KMS-11 (cell line): ENCODE data around the gene PRPSAP1.

ENCODE experiments used
- H2AFZ ChIP-seq: fragments of 200-600 bp; sonication (generic); 2 replicates; pipeline ENCODE4 v1.6.1; 2016; ENCODE audit warnings: antibody characterized with exemption, mixed run types, low read depth
- H3K27ac ChIP-seq: fragments of 200-600 bp; sonication (generic); 2 replicates; pipeline ENCODE4 v1.6.1; 2016; ENCODE audit warnings: mild to moderate bottlenecking, mixed run types
- H3K27me3 ChIP-seq: fragments of 200-600 bp; sonication (generic); 2 replicates; pipeline ENCODE4 v1.6.1; 2017; ENCODE audit warnings: mild to moderate bottlenecking, low read depth, mixed run types, moderate library complexity; ENCODE audit not compliant: insufficient read depth
- H3K36me3 ChIP-seq: fragments of 200-600 bp; sonication (generic); 2 replicates; pipeline ENCODE4 v1.6.1; 2017; ENCODE audit warnings: mild to moderate bottlenecking, mixed run types; ENCODE audit not compliant: insufficient read depth
- H3K4me1 ChIP-seq: fragments of 200-600 bp; sonication (generic); 2 replicates; pipeline ENCODE4 v1.6.1; 2016; ENCODE audit warnings: mild to moderate bottlenecking, low read depth, mixed run types; ENCODE audit not compliant: poor library complexity, severe bottlenecking
- H3K4me2 ChIP-seq: fragments of 200-600 bp; sonication (generic); 2 replicates; pipeline ENCODE4 v1.7.0; 2016; ENCODE audit warnings: mild to moderate bottlenecking, mixed run types
- H3K4me3 ChIP-seq: fragments of 200-600 bp; sonication (generic); IDR thresholded peaks from 2 replicates; pipeline ENCODE4 v1.6.1; 2017; ENCODE audit warnings: low read depth, low read length, mixed read lengths; ENCODE audit not compliant: insufficient read depth
- H3K79me2 ChIP-seq: fragments of 200-600 bp; sonication (generic); 2 replicates; pipeline ENCODE4 v1.6.1; 2016; ENCODE audit warnings: low read depth, mixed run types; ENCODE audit not compliant: insufficient read depth
- H3K9ac ChIP-seq: fragments of 200-600 bp; sonication (generic); 2 replicates; pipeline ENCODE4 v1.6.1; 2016; ENCODE audit warnings: mild to moderate bottlenecking, mixed run types
- H4K20me1 ChIP-seq: fragments of 200-600 bp; sonication (generic); 2 replicates; pipeline ENCODE4 v1.6.1; 2016; ENCODE audit warnings: mild to moderate bottlenecking, mixed run types; ENCODE audit not compliant: insufficient read depth
- CTCF ChIP-seq: fragments of 200-600 bp; sonication (generic); conservative IDR thresholded peaks from 2 replicates; pipeline ENCODE4 v1.6.1; 2017; ENCODE audit warnings: low read depth, mild to moderate bottlenecking, antibody characterized with exemption, low read length, moderate library complexity, mixed read lengths

Gene PRPSAP1

GRCh38 chr17:76279742-76280287 is 73.9 kb downstream of the PRPSAP1 start:
- no peaks in the 10 kb centered on the region for H4K20me1 ChIP-seq
- no peak overlapping the region for H3K9ac ChIP-seq
- H3K4me3 ChIP-seq = no peak overlapping the region
- H3K79me2 ChIP-seq = no peaks in the 10 kb centered on the region
- H2AFZ ChIP-seq = no peak overlapping the region
- peaks cover 4% of the 10 kb centered on the region for H3K4me1 ChIP-seq
- no peaks in the 10 kb centered on the region for H3K36me3 ChIP-seq
- H3K4me2 ChIP-seq = no peak overlapping the region
- peak; percentile 57 for TF ChIP-seq CTCF
- no peak overlapping the region for H3K27ac ChIP-seq
- no peaks in the 10 kb centered on the region for H3K27me3 ChIP-seq

- peak; percentile 99 for TF ChIP-seq CTCF
- Histone ChIP-seq H3K27ac (no peak overlapping the region), H3K27me3 (no peaks in the 10 kb centered on the region), H3K79me2 (no peaks in the 10 kb centered on the region), H3K4me3 (no peak overlapping the region), H3K9ac (no peak overlapping the region), H3K36me3 (no peaks in the 10 kb centered on the region), H3K4me2 (no peak overlapping the region), H2AFZ (no peak overlapping the region), H4K20me1 (no peaks in the 10 kb centered on the region), H3K4me1 (peaks cover 4% of the 10 kb centered on the region)
These were observed 74.6 kb downstream of the PRPSAP1 start for GRCh38 chr17:76278952-76279741.

- no peak overlapping the region for H3K27ac ChIP-seq
- no peak overlapping the region for H3K4me2 ChIP-seq
- TF ChIP-seq CTCF = no peak
- H3K36me3 ChIP-seq = no peaks in the 10 kb centered on the region
- H4K20me1 ChIP-seq = no peaks in the 10 kb centered on the region
- no peak overlapping the region for H2AFZ ChIP-seq
- peaks cover 4% of the 10 kb centered on the region for H3K4me1 ChIP-seq
- no peak overlapping the region for H3K4me3 ChIP-seq
- H3K9ac ChIP-seq = no peak overlapping the region
- no peaks in the 10 kb centered on the region for H3K27me3 ChIP-seq
- no peaks in the 10 kb centered on the region for H3K79me2 ChIP-seq
These were observed 75.3 kb downstream of the PRPSAP1 start for GRCh38 chr17:76278268-76278908.

GRCh38 chr17:76277300-76278267 is 76.1 kb downstream of the PRPSAP1 start:
- Histone ChIP-seq H3K27me3 (no peaks in the 10 kb centered on the region), H4K20me1 (no peaks in the 10 kb centered on the region), H3K4me2 (no peak overlapping the region), H3K9ac (no peak overlapping the region), H3K79me2 (no peaks in the 10 kb centered on the region), H3K4me1 (peaks cover 7% of the 10 kb centered on the region), H3K36me3 (no peaks in the 10 kb centered on the region), H2AFZ (no peak overlapping the region), H3K4me3 (no peak overlapping the region), H3K27ac (no peak overlapping the region)
- no peak for TF ChIP-seq CTCF
